GM19099 (cell line): ENCODE measurements around the gene TMEM255B.

Experiments used
- POLR2A ChIP-seq: IDR thresholded peaks from 3 replicates; pipeline ENCODE4 v1.6.1; 2011; ENCODE audit warnings: low read depth; ENCODE audit not compliant: insufficient read length; ENCODE audit errors: extremely low read depth

Gene TMEM255B

GRCh38 chr13:113812178-113813040 lies 53.4 kb downstream of the TMEM255B start:
- no peak for TF ChIP-seq POLR2A

- no peak for TF ChIP-seq POLR2A
Measured at GRCh38 chr13:113813070-113813748, 54.2 kb downstream of the TMEM255B start.

- TF ChIP-seq POLR2A = no peak
Measured at GRCh38 chr13:113813749-113814434, 54.9 kb downstream of the TMEM255B start.

- no peak for TF ChIP-seq POLR2A
Measured at GRCh38 chr13:113814435-113814821, 55.4 kb downstream of the TMEM255B start.

GRCh38 chr13:113815151-113816058 lies 56.4 kb downstream of the TMEM255B start:
- TF ChIP-seq POLR2A = no peak

- no peak for TF ChIP-seq POLR2A
Measured at GRCh38 chr13:113816254-113816929, 57.4 kb downstream of the TMEM255B start.

GRCh38 chr13:113816946-113817859 lies 58.2 kb downstream of the TMEM255B start:
- TF ChIP-seq POLR2A = no peak

- TF ChIP-seq POLR2A = no peak
Measured at GRCh38 chr13:113817860-113818691, 59.0 kb downstream of the TMEM255B start.

GRCh38 chr13:113818700-113819295 lies 59.8 kb downstream of the TMEM255B start:
- no peak for TF ChIP-seq POLR2A

GRCh38 chr13:113819341-113819730 lies 60.3 kb downstream of the TMEM255B start:
- TF ChIP-seq POLR2A = no peak

- no peak for TF ChIP-seq POLR2A
Measured at GRCh38 chr13:113819731-113820715, 61.0 kb downstream of the TMEM255B start.
